Pancreas (tissue), 10 donors: ENCODE measurements around the gene SLCO4A1. TPM values are rescaled to one million over a fixed set of nuclear protein-coding genes. Genes with fewer than 3 reads are reported as not detected.
A peak's percentile ranks its signal among the peaks of the same experiment; 100 is the strongest.

Experiments
- ATAC-seq, 4 donors: fragments of 200-7000 bp; cut with Tn5 transposase; one replicate each; pipeline versions ENCODE4 v1.8.0 to v1.9.1; 2020; ENCODE audit warnings: mild to moderate bottlenecking in 4 of 4, moderate library complexity in 4 of 4
- DNase-seq, 6 donors: peaks; one replicate each; pipeline ENCODE4 v3.0.0-alpha.2; 2020
- FAIRE-seq: peaks from 2 replicates; lab custom pipeline; 2012; peaks lifted over from hg19 to GRCh38; lab: Jason Lieb, UNC
- H3K27ac ChIP-seq, 4 donors: fragments of 200-600 bp; sonication (generic); 1 replicate in 3 of 4; 2 replicates in 1 of 4; pipeline versions ENCODE4 v1.5.0 to v1.8.0; 2020
- H3K27me3 ChIP-seq, 4 donors: fragments of 200-600 bp; one replicate each; pipeline ENCODE4 v1.8.0; 2021
- H3K36me3 ChIP-seq, 3 donors: fragments of 200-600 bp; sonication (generic) in 1 of 3; one replicate each; pipeline versions ENCODE4 v1.5.0 to v1.8.0; 2020 to 2021
- H3K4me1 ChIP-seq, 3 donors: fragments of 200-600 bp; one replicate each; pipeline ENCODE4 v1.8.0; 2021
- H3K4me3 ChIP-seq, 4 donors: fragments of 200-600 bp; sonication (generic) in 2 of 4; one replicate each; pipeline versions ENCODE4 v1.5.0 to v1.8.0; 2020 to 2021
- H3K9me3 ChIP-seq, 4 donors: fragments of 200-600 bp; one replicate each; pipeline ENCODE4 v1.8.0; 2021
- CTCF ChIP-seq, 4 donors: fragments of 200-600 bp; sonication (generic) in 3 of 4; IDR thresholded peaks; one replicate each; pipeline versions ENCODE4 v1.5.0 to v1.8.0; 2021; ENCODE audit warnings: antibody characterized with exemption in 4 of 4
- WGBS, 2 donors: extraction: QIAGEN DNeasy Blood & Tissue Kit; methylation state at CpG; one replicate each; pipeline ENCODE4 v1.1.7; 2013; 5-methylcytosine and 5-hydroxymethylcytosine counted together
- intact Hi-C, 3 donors: fragments of 100-400 bp; cut with DNase I; formaldehyde crosslinking; loops; one replicate each; pipeline versions ENCODE4 v1.11.1 to v1.14.2; 2022
- polyA plus RNA-seq, 2 donors: library from polyadenylated mRNA; stranded (reverse); fragments of 200-250 nt; gene quantifications; one replicate each; pipeline ENCODE4 v1.2.3, GENCODE V29; 2013
- total RNA-seq, 6 donors: library from RNA; stranded (reverse); fragmentation: NEBNext Ultra II Directional in 4 of 6; extraction: Animal tissue kit (Norgen Biotek cat#: 25700) in 4 of 6; gene quantifications; one replicate each; pipeline versions ENCODE4 v1.2.1 to v1.2.4, GENCODE V29; 2021 to 2023
- donor health status: healthy with polysubstance abuse.
- donor health status: DM: no; HTN: no; CAD: no; lungs with moderate emphysema.
- donor health status: DM: no; HTN: no; CAD: no.
- donor health status: control.
- donor health status: control.
- donor health status: Bipolar disorder and iron deficiency.
- donor health status: DM: yes; HTN: yes; CAD: no.
- donor health status: DM: no; HTN: no; CAD: no.
- donor health status: DM: no; HTN: no; CAD: no.
- donor health status: DM: yes; HTN: yes; CAD: no.

SLCO4A1 gene
- total and polyA plus RNA-seq, 8 donors, result 1.2 to 15.9 (median 2.2) TPM

- FAIRE-seq (no peak), ATAC-seq (peak; percentile 77 to 90 (median 83)), DNase-seq (peak in 5 of 6 donors; percentile 40 to 81 (median 61))
- H3K9me3 ChIP-seq, result no peaks in the 10 kb centered on the region
- H3K27ac ChIP-seq, result no peak overlapping the region
- H3K4me1 ChIP-seq, result no peaks in the 10 kb centered on the region
- no peak overlapping the region for H3K4me3 ChIP-seq
- intact Hi-C loops, result no loop called here
- H3K27me3 ChIP-seq, result peaks cover 0 to 7% (median 0%) of the 10 kb centered on the region in 4 donors
- 11 to 13% methylated on average over 15 of the region's 15 CpGs for WGBS, 2 donors
- no peak for TF ChIP-seq CTCF (IDR thresholded peaks at IDR 0.05)
- no peaks in the 10 kb centered on the region for H3K36me3 ChIP-seq
These were observed 46.8 kb upstream of the SLCO4A1 start for GRCh38 chr20:62595491-62595890.

- ATAC-seq (no peak), DNase-seq (peak in 2 of 6 donors; percentile 7 to 54), FAIRE-seq (no peak)
- Histone ChIP-seq H3K4me3 (no peak overlapping the region), H3K27ac (no peak overlapping the region), H3K9me3 (no peaks in the 10 kb centered on the region), H3K27me3 (peaks cover 0 to 7% (median 0%) of the 10 kb centered on the region in 4 donors), H3K36me3 (no peaks in the 10 kb centered on the region), H3K4me1 (peaks cover 0 to 3% (median 0%) of the 10 kb centered on the region in 3 donors)
- intact Hi-C loops, result no loop called here
- 54 to 60% methylated on average over 18 of the region's 18 CpGs for WGBS, 2 donors
- TF ChIP-seq CTCF (IDR thresholded peaks at IDR 0.05), result no peak
These were observed 45.8 kb upstream of the SLCO4A1 start for GRCh38 chr20:62596486-62596885.

- peak in 1 of 6 donors; percentile 9 for DNase-seq
- Histone ChIP-seq H3K4me1 (peaks cover 0 to 3% (median 0%) of the 10 kb centered on the region in 3 donors), H3K36me3 (no peaks in the 10 kb centered on the region), H3K27ac (no peak overlapping the region), H3K9me3 (no peaks in the 10 kb centered on the region), H3K4me3 (no peak overlapping the region), H3K27me3 (peaks cover 0 to 7% (median 0%) of the 10 kb centered on the region in 4 donors)
- ATAC-seq, result no peak
- no peak for FAIRE-seq
- intact Hi-C loops, result no loop called here
- no peak for TF ChIP-seq CTCF (IDR thresholded peaks at IDR 0.05)
- 61% methylated on average over 10 of the region's 10 CpGs for WGBS, 2 donors
These were observed 45.4 kb upstream of the SLCO4A1 start for GRCh38 chr20:62596921-62597320.

GRCh38 chr20:62597416-62598115 is 44.7 kb upstream of the SLCO4A1 start:
- H3K36me3 ChIP-seq, result no peaks in the 10 kb centered on the region
- FAIRE-seq (no peak), ATAC-seq (no peak), DNase-seq (peak in 2 of 6 donors; percentile 25 to 49)
- peaks cover 0 to 3% (median 0%) of the 10 kb centered on the region in 3 donors for H3K4me1 ChIP-seq
- H3K9me3 ChIP-seq, result no peaks in the 10 kb centered on the region
- TF ChIP-seq CTCF (IDR thresholded peaks at IDR 0.05), result no peak
- WGBS, 2 donors, result 60 to 74% methylated on average over 15 of the region's 15 CpGs
- no peak overlapping the region for H3K27ac ChIP-seq
- H3K27me3 ChIP-seq, result peaks cover 0 to 7% (median 0%) of the 10 kb centered on the region in 4 donors
- H3K4me3 ChIP-seq, result no peak overlapping the region
- intact Hi-C loops, result no loop called here

- peaks cover 0 to 7% (median 0%) of the 10 kb centered on the region in 4 donors for H3K27me3 ChIP-seq
- intact Hi-C loops, result no loop called here
- no peak overlapping the region for H3K27ac ChIP-seq
- no peak for FAIRE-seq
- peak in 2 of 6 donors; percentile 20 to 51 for DNase-seq
- H3K36me3 ChIP-seq, result no peaks in the 10 kb centered on the region
- 72 to 84% methylated on average over 13 of the region's 13 CpGs for WGBS, 2 donors
- H3K9me3 ChIP-seq, result no peaks in the 10 kb centered on the region
- no peak overlapping the region for H3K4me3 ChIP-seq
- ATAC-seq, result no peak
- H3K4me1 ChIP-seq, result peaks cover 0 to 9% (median 8%) of the 10 kb centered on the region in 3 donors
- TF ChIP-seq CTCF (IDR thresholded peaks at IDR 0.05), result no peak
These were observed 43.5 kb upstream of the SLCO4A1 start for GRCh38 chr20:62598761-62599194.
